Measurements from ENCODE around the gene SPTBN5.

The SPTBN5 gene

GRCh38 chr15:41809526-41810220 is 84.2 kb downstream of the SPTBN5 start:
- DNase-seq (ENCODE audit: low read depth in 3 of 3, low spot score in 1 of 3) = no peak

- no peak for DNase-seq (ENCODE audit: low read depth in 3 of 3, low spot score in 1 of 3)
Observed at GRCh38 chr15:41809121-41809520, 84.7 kb downstream of the SPTBN5 start.

- no peak for DNase-seq (ENCODE audit: low read depth in 3 of 3, low spot score in 1 of 3)
Observed at GRCh38 chr15:41806291-41807181, 87.3 kb downstream of the SPTBN5 start.

DNA sequence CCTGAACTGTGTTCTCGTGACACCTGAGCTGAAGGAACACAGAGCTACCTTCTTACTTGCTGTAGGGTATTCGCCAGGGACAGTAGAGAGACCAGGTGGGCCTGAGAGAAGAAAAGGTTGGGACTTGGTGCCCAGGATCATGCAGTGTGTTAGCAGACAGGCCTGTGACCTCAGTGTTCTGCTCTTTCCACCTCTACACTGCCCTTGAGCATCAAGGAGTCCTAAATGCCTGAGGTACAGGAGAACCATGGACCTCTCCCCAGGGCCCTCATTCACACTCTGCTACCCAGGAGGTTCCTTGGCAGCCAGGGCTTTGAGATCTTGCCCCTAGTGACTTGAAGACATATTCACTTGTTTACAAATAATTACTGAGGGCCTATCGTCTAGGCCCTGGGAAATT is 88.1 kb downstream of the SPTBN5 start:
- no peak for DNase-seq (ENCODE audit: low read depth in 3 of 3, low spot score in 1 of 3)

DNA sequence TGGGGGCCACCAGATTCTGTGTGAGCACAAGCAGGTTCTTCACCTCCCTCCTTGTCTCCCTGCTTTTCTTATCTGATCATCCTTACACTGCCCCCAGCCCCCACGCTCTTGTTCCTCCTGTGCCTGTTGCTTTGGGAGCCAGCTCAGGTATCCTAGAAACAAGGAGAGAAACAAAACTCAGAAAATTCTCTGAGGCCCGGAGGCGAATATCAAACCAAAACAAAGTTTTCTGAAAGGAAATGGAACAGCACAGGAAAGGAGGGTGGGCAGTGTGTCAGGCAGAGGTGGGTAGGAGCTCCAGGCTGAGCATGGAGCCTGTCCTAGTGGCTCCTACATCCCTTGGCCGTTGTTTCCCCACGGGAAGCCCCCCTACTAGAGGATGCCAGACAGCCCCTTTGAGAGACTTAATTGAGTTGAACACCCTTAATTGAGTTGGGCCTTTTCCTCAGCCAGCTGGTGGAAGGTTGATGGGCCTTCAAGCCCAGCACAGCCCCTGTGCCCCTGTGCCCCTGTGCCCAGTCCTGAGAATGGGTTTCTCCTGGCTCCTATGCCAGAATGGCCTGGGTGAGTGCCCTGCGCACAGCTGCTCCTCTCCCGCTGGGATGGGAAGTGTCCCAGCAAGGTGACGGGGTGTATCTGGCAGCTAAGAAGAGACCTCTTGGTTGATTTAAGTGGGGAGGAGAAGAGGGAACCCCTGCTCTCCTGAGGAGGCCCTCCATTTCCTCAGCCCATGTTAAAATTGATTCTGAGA is 88.8 kb downstream of the SPTBN5 start:
- DNase-seq (ENCODE audit: low read depth in 3 of 3, low spot score in 1 of 3) = no peak

GRCh38 chr15:41804361-41804760 is 89.5 kb downstream of the SPTBN5 start:
- DNase-seq (ENCODE audit: low read depth in 3 of 3, low spot score in 1 of 3) = no peak

DNA sequence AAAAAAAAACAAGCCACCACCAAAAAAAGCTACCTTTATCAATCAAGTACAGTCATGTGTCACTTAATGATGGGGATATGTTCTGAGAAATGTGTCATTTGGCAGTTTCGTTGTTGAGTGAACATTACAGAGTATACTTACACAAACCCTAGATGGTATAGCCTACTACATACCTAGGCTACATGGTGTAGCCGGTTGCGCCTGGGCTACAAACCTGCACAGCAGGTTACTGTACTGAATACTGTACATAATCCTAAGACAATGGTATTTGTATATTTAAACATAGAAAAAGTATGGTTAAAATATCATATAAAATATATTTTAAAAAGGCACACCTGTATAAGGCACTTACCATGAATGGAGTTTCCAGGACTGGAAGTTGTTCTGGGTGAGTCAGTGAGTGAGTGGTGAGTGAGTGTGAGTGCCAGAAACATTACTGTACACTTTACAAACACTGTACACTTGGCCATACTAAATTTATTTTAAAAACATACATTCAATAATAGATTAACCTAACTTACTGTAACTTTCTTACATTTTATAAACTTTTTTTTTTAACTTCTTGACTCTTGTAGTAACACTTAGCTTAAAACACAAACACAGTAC is 91.9 kb downstream of the SPTBN5 start:
- no peak for DNase-seq (ENCODE audit: low read depth in 3 of 3, low spot score in 1 of 3)

DNA sequence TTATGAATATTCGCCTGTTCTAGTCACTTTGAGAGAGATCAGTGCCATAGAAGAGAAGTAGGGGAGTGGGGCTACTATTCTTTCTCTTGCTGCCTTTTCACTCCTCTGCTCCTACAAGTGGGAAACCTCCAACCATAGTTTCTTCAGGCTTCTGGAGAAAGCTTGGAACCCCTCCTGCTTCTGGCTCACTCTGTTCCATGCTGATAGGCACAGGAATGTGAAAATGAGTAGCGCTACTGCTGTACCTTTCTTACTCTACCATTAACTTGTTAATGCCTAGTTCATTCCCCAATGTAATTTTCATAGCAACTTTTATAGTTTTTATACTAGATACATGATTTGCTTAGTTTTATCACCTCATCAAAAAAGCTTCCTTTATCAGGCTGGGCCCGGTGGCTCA is 92.7 kb downstream of the SPTBN5 start:
- DNase-seq (ENCODE audit: low read depth in 3 of 3, low spot score in 1 of 3) = no peak

GRCh38 chr15:41799488-41799805 is 94.4 kb downstream of the SPTBN5 start:
- DNase-seq (ENCODE audit: low read depth in 3 of 3, low spot score in 1 of 3) = no peak

DNA sequence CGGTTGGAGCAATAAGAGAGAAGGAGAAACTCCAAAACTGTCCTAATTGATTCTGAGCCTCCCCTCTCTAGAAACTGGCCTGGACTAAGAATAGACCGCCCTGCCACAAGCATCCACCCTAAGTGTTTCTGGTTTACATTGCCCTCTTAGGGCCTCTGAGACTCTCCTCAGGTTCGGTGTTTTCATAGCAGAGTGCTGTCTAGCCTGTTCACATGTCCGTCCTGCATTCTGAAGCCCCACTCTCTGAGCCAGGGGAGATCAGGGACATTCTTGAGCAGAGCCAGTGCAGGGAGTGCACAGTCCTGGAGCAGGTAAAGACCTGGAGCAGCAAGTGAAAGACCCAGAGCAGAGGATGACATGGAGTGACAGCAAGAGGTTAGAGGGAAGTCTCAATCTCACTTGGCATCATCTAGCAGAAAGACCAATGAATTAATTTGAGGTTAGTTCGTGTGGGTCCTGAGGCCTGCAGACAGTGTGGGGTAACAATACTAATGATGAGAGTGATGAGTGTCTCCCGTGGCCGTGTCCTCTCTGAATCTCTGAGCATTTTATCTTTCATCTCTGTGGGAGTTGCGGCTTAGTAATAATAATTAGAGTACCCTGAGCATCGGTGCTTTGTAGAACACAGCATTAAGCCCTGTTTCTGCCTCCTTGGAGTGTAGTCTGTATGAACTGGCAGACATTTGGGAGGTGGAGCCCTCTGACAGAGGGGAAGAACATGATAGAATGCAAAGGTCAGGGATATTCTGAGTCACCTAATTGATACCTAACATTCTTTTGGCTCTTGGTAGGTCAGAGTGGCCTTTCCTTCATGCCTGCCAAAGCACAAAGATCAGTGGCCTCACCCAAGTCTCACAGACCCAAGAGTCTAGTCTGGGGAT is 95.0 kb downstream of the SPTBN5 start:
- no peak for DNase-seq (ENCODE audit: low read depth in 3 of 3, low spot score in 1 of 3)
